ENCODE data around the gene NCKAP5.
"Not testable (repeated sequence)": the region's sequence is repeated elsewhere in the genome, so short reads cannot be mapped to it uniquely, and the experiment has no call there.

The NCKAP5 gene

DNA sequence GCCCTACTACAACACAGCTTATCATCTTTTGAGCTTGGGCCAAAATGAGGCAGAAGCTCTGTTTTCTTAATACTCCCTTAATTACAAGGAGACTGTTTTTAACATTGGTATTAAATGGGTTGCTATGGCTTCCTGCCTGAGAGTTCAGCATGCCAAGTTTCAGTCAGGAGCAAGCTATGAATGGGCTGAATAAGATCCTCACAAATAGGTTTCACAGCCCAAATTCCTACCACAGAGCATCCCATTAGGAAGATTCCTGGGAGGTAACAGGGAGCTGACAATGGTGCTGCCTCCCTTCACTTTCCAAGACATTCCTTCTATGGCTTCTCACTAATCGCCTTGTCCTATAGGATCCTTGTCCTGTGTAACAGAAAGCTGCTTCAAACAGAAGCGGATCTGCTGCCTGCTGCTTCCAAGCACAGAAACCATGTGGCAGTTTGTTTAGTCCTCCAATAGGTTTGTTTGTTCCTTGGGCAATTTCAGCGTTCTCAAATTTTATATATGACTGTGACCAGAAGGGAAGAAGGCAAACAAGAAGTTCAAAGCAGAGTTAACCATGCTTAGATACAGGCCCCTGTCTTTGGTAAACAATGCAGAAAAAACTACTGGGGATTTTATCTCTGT lies 70.9 kb downstream of the NCKAP5 start:
- DNase-seq (ENCODE audit: low read depth in 2 of 2) = no peak

DNA sequence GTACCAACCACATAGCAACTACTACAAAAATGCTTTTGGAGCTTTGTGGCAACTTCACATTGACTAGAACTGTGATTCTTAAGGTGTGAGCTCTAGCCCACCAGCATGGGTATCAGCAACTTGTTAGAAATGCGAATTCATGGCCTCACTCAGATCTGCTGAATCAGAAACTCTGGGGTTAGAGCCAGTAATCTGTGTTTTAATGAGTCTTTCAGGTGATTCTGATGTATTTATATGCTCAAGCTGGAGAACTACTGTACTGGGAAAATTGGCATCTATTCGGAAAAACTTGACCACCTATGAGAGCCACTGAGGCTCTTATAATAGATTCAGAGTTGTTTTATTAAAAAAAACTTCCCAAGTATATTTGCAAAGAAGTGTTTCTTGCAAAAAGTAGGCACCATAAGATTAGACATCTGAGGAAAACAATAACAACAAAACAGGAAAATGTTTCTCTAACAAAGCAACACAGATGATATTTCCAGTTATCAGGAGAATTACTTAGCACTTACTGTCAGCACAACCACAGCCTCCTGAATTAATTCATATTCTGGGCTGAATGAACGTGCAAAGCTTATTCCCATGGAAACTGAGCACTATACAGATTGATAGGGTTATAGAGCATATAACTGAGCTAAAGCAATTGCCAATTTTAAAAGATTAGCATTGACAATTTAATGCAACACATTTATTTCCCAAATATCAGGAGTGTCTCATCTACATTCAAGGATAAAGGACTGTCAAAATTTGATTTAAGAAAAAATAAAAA lies 71.6 kb downstream of the NCKAP5 start:
- no peak for DNase-seq (ENCODE audit: low read depth in 2 of 2)

DNA sequence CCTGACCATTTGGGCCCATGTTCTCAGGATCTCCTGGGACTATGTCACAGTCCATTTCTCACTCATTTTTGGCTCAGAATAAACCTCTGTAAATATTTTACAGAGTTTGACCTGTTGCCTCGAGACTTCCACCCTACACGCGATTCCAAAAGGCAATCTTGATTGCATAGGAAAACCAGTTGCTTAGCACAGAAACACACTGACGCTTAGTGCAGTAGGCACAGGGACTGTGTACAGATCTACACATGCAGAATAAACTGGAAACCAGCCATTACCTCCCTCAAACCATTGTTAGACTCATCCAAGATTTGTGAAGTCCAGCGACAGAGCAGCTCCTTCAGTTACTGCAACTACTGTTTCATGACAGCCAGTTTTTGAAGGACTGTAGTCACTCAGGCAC lies 73.0 kb downstream of the NCKAP5 start:
- no peak for DNase-seq (ENCODE audit: low read depth in 2 of 2)

DNA sequence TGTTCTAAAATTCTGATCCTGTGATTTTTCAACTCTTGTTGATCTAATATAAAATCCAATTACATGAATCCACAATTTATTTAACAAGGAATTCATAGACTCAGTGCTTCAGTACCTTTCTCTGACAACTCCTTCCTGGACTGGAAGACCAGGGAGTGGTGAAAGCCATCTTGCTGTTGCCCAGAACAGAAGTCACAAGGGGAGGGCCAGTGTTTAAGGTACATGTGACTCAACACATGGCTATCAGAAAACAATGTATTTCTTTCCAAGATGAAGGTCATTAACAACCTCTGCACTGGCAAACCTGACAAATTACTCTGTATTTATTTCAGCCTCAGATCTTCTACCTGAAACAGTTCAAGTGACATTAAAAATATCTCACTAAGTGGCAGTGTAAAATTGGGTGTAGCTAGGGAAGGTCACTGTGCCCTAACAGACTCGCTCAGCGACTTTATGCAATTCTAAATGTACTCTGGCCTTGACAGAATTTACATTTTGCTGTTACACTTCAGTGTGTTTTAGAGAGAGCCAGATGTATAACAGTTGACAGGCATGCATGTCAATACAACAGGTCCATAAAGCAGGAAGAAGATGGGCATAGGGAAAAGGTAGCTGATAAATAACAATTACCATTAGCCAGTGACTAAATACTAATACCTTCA lies 75.4 kb downstream of the NCKAP5 start:
- DNase-seq (ENCODE audit: low read depth in 2 of 2) = no peak

DNA sequence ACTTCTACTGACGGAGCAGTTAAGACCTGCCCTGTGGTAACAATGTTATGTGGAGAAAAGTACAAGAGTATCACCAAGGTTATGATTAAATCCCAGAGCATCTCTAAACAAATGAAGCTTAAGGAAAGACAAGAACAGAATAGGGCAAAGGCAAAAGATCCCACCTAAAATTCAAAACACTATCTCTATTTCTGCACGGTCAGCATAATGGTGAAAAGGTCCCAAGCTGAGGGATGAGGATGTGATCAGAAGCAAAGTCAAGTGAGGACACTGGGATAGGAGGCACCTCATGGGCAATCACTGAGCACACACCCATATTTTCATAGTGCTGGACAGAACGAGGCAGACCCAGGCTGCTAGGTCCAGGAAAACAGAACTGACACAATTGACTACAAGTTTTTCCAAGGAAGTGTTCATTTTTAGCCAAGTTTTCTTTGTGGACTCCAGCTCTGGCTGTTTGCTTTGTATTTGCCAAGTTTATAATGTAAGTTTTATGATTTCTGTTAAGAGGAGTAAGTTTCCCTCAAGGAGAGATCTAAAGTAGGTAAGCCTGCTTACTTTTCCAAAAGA lies 77.8 kb downstream of the NCKAP5 start:
- no peak for DNase-seq (ENCODE audit: low read depth in 2 of 2)

DNA sequence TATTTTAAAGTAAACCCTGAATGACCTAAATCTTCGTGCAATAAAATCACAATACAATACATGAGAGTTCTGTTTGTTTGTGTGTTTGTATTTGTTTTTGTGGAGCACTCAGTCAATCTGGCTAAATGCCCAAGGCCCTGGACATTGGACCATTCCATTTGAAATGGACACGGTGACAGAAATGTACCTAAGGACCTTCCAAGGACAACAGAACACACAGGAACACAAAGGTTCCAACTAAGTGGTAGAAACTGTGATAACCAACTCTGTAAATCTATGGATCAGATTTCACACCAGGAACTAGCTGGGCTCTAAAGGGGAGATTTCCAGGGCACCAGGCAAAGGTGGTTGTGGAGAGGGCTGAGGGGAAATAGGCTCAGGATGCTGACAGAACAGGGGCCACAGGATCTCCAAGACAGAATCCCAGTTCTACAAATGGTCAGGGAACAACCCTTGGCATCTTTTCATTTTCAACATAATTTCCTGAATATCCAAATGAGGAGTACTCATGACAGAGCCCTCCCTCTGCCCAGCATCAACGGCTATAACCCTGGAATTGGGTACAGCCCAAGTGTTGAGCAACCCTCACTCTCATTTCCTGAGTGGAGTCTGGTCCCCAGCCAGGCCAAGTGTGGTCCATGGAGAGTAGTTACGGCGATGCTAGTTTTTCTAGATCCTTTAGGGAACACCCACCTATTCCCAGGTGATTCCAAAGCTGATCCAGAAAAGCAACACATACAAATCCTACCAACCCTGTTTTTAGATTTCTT lies 78.4 kb downstream of the NCKAP5 start:
- DNase-seq (ENCODE audit: low read depth in 2 of 2) = no peak

DNA sequence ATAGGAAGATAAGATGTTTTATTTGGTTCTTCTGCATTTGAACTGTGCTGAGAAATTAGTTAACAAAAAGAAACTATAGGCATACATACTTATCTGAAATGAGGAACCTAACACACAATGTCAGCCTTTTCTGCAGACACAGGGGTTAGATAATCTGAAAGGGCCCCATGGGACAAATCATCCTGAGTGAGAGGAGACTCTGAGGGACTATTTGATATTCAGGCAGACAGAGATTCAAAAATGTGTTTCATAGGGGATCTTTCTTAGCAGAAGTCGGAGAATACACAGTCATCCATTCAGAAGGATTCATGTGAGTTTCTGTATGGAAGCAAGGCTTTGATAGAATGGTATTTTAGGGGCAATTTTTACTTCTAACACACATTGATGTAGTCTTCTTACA lies 79.1 kb downstream of the NCKAP5 start:
- no peak for DNase-seq (ENCODE audit: low read depth in 2 of 2)

DNA sequence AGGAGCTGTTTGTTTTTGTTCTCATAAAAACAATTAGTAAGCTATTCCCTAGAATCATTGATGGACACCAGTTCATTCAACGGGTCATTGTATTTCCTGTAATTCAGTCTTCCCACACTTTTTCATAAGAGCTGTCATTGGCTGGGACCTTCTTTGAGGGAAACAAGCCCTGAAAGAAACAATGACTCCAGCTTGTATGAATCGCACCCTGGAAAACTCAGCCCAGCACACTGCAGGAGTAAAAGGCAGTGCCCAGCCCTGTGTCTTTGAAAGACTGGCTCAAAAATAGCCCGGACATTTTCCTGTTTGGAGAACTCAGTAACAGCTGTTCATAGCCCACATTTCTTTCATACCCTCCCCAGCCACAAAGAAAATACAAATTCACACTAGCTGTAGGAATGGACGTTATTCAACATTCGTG lies 81.5 kb downstream of the NCKAP5 start:
- no peak for DNase-seq (ENCODE audit: low read depth in 2 of 2)

DNA sequence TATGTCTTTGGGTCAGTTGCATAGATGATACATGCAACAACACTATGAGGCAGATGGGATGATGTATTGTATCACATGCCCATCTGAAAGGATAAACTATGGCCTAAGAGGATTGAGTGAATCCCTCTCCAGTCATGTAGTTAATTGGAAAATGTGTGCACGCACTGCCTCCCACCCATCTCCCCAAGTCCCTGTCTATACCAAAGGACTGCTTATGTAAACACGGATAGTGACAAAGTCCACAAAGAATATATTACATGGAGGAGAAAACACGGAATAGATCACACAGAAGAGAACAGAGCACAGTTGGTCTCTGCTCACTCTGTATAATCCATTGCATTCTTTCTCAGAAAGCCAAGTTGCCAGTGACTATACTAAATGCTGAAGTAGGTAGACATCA lies 82.4 kb downstream of the NCKAP5 start:
- no peak for DNase-seq (ENCODE audit: low read depth in 2 of 2)

DNA sequence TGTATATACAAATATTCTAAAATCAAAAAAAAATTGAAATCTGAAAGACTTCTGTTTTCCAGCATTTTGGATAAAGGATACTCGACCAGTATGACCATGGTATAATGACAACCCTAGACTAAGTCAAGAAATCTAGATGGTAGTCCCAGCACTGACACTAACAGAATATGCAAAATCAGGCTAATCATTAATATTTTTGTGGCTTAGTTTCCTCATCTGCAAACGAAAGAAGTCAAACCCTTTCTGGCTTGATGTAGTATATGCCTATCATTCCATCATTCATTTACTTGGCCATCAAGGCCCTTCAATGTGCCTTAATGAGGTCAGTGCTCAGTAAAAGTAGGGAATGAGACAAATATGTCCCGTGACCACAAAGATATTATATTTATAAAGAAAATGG lies 83.5 kb downstream of the NCKAP5 start:
- DNase-seq (ENCODE audit: low read depth in 2 of 2) = no peak

DNA sequence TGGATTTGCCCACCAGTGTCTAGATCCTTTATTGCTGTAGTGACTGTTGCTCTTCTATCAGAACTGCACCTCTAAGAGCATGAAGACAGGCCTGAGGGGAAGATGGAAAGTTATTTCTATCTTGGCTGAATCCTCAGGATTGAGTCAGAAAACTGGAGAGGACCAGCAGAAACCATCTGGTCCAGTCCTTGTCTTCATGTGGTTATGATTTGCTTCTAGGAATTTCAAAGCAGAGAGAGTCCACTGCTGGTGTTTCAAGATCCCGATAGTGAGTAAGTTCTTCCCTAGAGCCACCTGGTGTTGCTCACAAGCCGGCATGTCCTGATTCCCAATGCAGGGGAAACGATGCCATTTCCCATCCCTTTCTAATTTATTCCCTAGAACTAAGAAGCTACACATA lies 84.2 kb downstream of the NCKAP5 start:
- DNase-seq (ENCODE audit: low read depth in 2 of 2) = no peak

DNA sequence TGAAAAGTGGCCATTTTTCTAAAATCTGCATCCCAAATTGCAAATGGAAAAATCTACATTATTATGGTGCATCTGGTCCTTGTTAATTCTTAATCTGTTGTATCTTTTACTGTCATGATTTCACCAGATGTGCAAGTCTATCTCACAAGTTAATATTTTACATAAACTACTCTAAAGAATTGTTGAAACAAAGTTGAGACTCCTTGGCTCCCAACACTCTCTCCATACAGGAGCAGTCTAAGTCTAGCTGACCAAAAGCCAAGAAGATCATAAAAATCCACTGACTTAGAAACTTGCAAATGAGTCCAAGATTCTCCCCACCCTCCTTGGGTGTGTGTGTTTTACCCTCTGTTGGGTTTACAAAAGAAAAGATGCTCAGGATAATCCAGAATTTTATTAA lies 85.1 kb downstream of the NCKAP5 start:
- DNase-seq (ENCODE audit: low read depth in 2 of 2) = no peak

DNA sequence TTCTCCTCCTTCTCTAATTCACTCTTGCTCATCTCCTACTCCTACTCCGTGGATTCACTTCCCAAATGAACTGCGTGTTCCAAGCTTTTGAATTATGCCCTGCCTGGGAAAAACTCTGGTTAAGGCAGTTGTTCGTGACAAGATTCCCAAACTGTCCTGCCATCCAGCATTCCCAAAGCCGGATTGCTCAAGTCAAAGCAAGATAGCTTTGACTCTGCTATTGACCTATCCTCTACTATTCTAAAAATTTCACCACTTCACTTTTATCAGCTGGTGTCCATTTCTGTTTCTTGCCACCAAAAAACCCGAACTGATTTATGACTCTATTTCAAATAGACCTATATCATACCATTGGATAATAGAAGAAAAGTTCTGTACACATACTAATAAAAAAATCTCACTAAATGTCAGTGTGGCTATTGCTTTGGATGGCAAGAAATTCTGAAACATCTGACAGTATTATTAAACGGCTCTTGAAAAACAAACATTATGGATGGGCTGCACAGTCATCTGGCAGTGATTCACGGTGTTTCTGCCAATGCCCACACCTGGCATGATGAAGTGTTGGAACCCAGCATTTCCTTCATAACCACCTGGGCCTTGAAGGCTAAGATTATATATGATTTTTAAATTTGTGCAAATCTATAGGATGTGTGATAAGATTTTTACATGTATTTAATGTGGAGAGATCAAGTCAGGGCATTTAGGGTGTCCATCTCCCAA lies 87.4 kb downstream of the NCKAP5 start:
- no peak for DNase-seq (ENCODE audit: low read depth in 2 of 2)

DNA sequence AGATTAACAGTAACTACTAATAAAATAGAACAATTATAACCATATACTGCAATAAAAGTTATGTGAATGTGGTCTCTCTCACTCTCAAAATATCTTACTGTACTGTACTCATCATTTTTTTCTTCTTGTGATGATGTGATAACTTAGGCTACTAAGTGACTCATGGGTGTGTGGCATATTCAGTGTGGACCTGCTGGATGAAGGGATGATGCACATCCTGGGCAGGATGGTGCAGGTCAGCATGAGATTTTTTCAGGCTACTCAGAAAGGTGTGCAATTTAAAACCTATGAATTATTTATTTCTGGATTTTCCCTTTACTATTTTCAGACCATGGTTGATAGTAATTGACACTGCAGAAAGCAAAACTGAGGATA lies 90.7 kb downstream of the NCKAP5 start:
- DNase-seq (ENCODE audit: low read depth in 2 of 2) = no peak

DNA sequence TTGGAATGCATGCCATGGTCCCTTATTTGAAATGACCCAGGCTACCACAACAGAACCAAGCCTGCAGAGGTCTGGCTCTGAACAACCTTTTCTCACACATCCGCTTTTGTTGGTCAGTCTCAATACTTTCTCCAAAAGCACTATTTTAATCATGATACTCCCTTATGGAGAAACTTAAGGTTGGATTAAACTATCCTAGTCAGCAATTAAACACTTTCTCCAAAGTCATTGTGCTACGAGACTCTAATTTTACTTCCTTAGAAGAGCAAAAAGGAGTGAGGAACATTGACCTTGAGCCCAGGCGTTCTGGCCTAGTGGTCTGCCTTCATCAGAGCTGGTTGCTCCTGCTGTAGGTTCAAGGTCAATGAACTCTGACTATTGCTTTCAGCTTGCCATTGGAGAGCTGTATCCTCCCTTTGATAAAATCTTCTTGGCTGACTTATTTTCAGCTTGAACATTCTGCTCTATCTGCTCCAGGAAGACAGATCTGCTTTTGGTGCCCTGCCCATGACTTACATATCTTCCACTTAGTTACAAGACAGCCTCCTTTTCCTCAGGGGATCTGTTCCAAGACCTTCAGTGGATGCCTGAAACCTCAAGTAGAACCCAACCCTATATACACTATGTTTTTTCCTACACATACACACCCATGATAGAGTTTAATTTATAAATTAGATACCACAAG lies 91.2 kb downstream of the NCKAP5 start:
- no peak for DNase-seq (ENCODE audit: low read depth in 2 of 2)

DNA sequence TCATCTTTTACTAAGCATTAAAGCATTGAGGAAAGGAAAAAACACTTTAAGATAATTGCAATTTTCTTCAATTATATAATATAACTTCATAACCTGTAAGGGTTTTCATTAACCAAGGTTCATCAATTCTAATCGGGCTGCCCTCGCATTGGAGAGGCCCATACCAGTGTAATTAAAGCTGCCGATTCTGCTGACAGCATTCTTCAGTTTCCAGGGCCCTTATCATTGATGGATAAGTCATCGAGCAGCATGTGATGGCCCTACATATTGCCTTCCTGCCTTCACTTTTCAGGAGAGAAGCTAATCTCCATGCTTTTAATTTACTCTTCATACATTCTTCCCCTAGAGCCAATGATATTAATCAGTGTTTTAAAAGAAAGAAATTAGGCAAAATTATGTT lies 92.0 kb downstream of the NCKAP5 start:
- no peak for DNase-seq (ENCODE audit: low read depth in 2 of 2)

DNA sequence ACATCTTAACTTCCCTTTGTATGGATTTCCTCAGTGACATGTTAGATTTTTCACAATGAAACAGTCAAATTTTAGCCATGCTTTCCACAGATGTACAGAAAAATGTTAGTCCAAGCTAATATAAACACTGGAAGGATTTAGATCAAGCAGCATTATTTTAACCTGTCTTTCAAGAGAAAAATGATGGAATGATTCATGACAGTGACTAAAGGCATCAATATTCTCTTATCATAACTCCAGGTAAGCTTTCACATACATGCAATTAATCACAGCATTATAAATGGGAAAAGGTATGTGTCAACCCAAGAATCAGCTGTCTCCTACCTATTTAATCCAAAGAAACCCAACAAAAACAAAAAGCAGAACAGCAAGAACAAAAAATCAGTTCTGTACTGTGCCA lies 92.7 kb downstream of the NCKAP5 start:
- no peak for DNase-seq (ENCODE audit: low read depth in 2 of 2)

DNA sequence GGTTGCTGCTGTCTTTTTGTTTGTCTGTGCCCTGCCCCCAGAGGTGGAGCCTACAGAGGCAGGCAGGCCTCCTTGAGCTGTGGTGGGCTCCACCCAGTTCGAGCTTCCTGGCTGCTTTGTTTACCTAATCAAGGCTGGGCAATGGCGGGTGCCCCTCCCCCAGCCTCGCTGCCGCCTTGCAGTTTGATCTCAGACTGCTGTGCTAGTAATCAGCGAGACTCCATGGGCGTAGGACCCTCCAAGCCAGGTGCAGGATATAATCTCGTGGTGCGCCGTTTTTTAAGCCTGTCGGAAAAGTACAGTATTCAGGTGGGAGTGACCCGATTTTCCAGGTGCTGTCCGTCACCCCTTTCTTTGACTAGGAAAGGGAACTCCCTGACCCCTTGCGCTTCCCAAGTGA lies 97.8 kb downstream of the NCKAP5 start:
- DNase-seq (ENCODE audit: low read depth in 2 of 2) = not testable (repeated sequence)

DNA sequence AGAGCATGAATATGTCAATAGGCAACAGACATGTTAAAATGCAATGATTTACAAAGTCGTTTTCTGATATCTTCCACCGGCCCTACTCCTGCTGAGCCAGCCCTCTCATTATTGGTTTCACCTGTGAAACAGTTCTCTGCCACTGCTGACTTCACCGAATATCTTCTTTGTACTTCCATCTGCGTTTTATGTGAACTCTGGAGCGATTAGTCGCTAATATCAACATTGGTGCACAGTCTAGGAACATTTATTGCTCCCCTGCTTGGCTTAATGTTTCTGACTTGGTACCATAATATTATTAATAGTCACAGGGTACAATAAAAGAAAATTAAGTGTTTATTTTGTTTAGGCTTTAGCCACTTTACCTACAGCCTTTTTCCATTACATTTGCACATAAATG lies 105.5 kb downstream of the NCKAP5 start:
- DNase-seq (ENCODE audit: low read depth in 2 of 2) = no peak

DNA sequence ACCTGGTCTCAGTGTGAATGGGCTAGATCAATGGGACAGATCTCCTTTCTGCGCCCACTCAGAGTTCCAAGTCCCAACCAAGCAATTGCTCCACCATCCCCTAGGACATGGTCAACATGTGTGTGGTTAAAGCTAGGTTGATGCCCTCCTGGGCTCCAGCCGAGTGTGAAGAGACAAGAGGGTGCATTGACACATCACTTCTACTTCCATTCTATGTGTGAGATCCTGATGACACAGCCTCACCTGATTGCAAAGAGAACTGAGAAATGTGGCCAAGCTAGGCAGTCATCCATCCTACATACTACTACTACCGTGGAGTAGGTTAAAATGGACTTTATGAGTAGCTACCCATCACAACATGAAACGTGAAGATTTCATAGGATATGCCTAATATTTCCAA lies 106.8 kb downstream of the NCKAP5 start:
- DNase-seq (ENCODE audit: low read depth in 2 of 2) = no peak

DNA sequence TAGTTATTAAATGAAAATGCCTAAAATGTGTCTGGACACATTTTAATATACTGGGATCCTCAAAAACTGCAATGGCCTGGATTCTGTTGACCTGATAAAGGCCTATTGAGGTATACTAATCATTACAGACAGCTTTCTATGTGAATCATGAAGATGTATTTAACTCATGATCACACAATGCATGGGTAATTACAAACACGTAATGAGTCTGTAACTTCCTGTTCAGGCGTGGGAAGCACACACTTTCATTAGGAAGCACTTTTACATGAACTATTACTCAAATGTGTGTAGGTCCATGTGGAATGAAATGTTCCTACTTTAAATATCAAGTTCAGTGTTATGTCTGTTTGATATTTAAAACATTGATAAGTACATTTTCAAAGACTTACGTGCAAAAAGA lies 108.7 kb downstream of the NCKAP5 start:
- DNase-seq (ENCODE audit: low read depth in 2 of 2) = no peak
